Measurements from ENCODE around the gene MEI1. TPM values are rescaled to one million over a fixed set of nuclear protein-coding genes. Genes with fewer than 3 reads are reported as not detected.

Gene MEI1
- total RNA-seq, 4 donors from 2014 or later, result 0.07 to 0.81 (median 0.50) TPM; not detected in 1

DNA sequence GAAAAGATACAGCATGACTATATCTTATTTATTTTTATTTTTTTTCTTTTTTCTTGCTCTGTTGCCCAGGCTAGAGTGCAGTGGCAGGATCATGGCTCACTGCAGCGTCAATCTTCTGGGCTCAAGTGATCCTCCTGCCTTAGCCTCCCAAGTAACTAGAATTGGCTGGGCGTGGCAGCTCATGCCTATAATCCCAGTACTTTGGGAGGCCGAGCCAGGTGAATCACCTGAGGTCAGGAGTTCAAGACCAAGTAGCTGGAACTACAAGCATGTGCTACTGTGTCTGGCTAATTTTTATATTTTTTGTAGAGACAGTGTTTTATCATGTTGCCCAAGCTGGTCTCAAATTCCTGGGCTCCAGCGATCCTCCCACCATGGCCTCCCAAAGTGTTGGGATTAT, 72.9 kb downstream of the MEI1 start:
- no peaks in the 10 kb centered on the region for H3K36me3 ChIP-seq
- no peak for ATAC-seq

DNA sequence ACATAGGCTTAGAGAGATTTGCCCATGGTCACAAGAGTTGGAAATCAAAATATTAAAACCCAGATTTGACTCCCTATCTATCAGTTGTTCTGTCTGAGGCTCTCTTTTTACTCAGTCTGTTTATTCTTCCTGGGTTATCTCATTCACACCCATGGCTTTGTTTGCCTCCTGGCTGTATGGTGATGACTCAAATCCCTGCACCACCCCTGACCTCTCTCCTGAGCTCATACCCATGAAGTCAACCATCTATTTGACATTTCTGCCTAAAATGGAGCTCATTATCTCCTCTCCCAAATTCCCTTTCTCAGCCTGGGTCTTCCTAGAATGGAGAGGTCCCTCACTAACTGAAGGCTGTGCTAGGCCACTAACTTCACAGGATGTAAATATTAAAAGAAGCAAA, 73.3 kb downstream of the MEI1 start:
- no peak overlapping the region for H3K27ac ChIP-seq
- TF ChIP-seq POLR2AphosphoS5 (IDR thresholded peaks at IDR 0.05) (no peak), EP300 (IDR thresholded peaks at IDR 0.05) (no peak), POLR2A (IDR thresholded peaks at IDR 0.05) (no peak)
- TF ChIP-seq, protein P1, sequence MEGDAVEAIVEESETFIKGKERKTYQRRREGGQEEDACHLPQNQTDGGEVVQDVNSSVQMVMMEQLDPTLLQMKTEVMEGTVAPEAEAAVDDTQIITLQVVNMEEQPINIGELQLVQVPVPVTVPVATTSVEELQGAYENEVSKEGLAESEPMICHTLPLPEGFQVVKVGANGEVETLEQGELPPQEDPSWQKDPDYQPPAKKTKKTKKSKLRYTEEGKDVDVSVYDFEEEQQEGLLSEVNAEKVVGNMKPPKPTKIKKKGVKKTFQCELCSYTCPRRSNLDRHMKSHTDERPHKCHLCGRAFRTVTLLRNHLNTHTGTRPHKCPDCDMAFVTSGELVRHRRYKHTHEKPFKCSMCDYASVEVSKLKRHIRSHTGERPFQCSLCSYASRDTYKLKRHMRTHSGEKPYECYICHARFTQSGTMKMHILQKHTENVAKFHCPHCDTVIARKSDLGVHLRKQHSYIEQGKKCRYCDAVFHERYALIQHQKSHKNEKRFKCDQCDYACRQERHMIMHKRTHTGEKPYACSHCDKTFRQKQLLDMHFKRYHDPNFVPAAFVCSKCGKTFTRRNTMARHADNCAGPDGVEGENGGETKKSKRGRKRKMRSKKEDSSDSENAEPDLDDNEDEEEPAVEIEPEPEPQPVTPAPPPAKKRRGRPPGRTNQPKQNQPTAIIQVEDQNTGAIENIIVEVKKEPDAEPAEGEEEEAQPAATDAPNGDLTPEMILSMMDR (IDR thresholded peaks at IDR 0.05), result no peak
- no peaks in the 10 kb centered on the region for H3K36me3 ChIP-seq
- ATAC-seq, result no peak
- no peaks in the 10 kb centered on the region for H3K4me1 ChIP-seq
- H3K4me3 ChIP-seq, result no peak overlapping the region
- H3K27me3 ChIP-seq, result no peaks in the 10 kb centered on the region
- H3K9me3 ChIP-seq, result no peaks in the 10 kb centered on the region

More for the DNA sequence above, 72.9 kb downstream of the MEI1 start:
- Histone ChIP-seq H3K27ac (no peak overlapping the region), H3K4me3 (no peak overlapping the region), H3K4me1 (no peaks in the 10 kb centered on the region), H3K27me3 (no peaks in the 10 kb centered on the region), H3K9me3 (no peaks in the 10 kb centered on the region)
- WGBS, 2 donors (ENCODE audit: low coverage in 1 of 2), result 92 to 100% methylated on average over 1 to 2 of the region's 4 CpGs
- TF ChIP-seq, protein P1 (IDR thresholded peaks at IDR 0.05), result no peak
- TF ChIP-seq EP300 (IDR thresholded peaks at IDR 0.05) (no peak), POLR2A (IDR thresholded peaks at IDR 0.05) (no peak)

DNA sequence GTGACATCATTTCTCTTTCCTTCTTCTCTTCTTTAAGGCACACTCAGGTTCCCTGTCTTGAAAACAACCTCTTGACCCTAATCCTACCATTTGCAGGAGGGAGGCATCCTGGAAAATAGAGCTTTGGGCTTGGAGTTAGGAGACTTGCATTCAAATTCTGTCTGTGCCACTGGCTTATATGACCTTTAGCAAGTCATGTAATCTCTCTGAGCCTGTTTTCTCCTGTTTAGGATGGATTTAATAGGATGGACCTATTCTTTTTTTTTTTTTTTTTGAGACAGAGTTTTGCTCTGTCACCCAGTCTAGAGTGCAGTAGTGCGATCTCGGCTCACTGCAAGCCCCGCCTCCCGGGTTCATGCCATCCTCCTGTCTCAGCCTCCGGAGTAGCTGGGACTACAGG, 76.0 kb downstream of the MEI1 start:
- TF ChIP-seq EP300 (IDR thresholded peaks at IDR 0.05), result no peak
- TF ChIP-seq, protein P1 (IDR thresholded peaks at IDR 0.05), result no peak
- TF ChIP-seq POLR2AphosphoS5 (IDR thresholded peaks at IDR 0.05), result no peak
- no peak for TF ChIP-seq POLR2A (IDR thresholded peaks at IDR 0.05)
- Histone ChIP-seq H3K27ac (no peak overlapping the region), H3K4me1 (no peaks in the 10 kb centered on the region), H3K9me3 (no peaks in the 10 kb centered on the region), H3K27me3 (no peaks in the 10 kb centered on the region), H3K36me3 (no peaks in the 10 kb centered on the region), H3K4me3 (no peak overlapping the region)
- ATAC-seq, result no peak
- 70% methylated on average over 5 of the region's 5 CpGs; no CpG with 5 or more reads in 1 of the 2 donors for WGBS, 2 donors (ENCODE audit: low coverage in 1 of 2)

DNA sequence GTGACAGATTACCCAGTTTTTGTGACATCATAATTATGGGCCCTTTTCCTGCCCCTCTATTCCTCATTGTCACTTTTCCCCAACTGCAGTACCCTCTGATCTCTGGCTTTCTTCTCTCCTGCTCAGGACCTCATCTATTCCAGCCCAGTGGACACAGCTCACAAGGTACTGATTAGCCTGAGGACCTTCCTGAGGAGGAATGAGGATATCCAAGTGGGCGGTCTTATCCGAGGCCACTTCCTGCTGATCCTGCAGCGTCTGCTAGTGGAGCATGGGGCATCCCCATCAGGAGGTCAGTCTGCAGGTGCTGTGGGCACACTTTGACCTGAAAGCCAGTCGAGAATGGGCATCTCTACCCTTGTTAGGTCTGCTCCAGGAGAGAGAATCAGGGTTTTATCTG, 76.7 kb downstream of the MEI1 start:
- Histone ChIP-seq H3K4me1 (no peaks in the 10 kb centered on the region), H3K36me3 (no peaks in the 10 kb centered on the region), H3K4me3 (no peak overlapping the region), H3K27me3 (no peaks in the 10 kb centered on the region), H3K9me3 (no peaks in the 10 kb centered on the region), H3K27ac (no peak overlapping the region)
- 57% methylated on average over 2 of the region's 4 CpGs; no CpG with 5 or more reads in 1 of the 2 donors for WGBS, 2 donors (ENCODE audit: low coverage in 1 of 2)
- TF ChIP-seq, protein P1 (IDR thresholded peaks at IDR 0.05), result no peak
- TF ChIP-seq EP300 (IDR thresholded peaks at IDR 0.05) (no peak), POLR2A (IDR thresholded peaks at IDR 0.05) (no peak), POLR2AphosphoS5 (IDR thresholded peaks at IDR 0.05) (no peak)
- no peak for ATAC-seq

DNA sequence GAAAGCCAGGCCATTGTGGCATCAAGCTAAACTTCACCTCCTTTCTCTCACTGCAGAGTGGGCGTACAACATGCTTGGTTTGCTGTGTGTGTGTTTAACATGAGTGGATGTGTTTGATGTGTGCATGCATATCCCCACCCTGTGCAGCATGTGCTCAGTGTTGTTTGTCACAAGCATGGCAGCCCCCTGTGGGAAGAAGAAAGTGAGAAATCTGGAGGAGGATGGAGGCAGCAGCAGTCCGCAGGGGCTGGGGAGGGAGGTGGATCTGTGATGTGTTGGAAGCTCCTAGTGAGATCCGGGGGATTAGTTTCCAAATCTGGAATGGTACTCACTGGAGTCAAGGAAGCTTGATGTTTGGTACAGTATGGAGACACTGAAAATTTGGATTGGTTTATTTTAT, 77.1 kb downstream of the MEI1 start:
- 45 to 77% methylated on average over 2 to 3 of the region's 3 CpGs for WGBS, 2 donors (ENCODE audit: low coverage in 1 of 2)
- H3K27me3 ChIP-seq, result no peaks in the 10 kb centered on the region
- no peaks in the 10 kb centered on the region for H3K36me3 ChIP-seq
- H3K9me3 ChIP-seq, result no peaks in the 10 kb centered on the region
- H3K4me3 ChIP-seq, result no peak overlapping the region
- TF ChIP-seq, protein P1 (IDR thresholded peaks at IDR 0.05), result no peak
- TF ChIP-seq POLR2AphosphoS5 (IDR thresholded peaks at IDR 0.05), result no peak
- no peak for TF ChIP-seq EP300 (IDR thresholded peaks at IDR 0.05)
- no peak for TF ChIP-seq POLR2A (IDR thresholded peaks at IDR 0.05)
- H3K27ac ChIP-seq, result no peak overlapping the region
- ATAC-seq, result no peak
- no peaks in the 10 kb centered on the region for H3K4me1 ChIP-seq
